Measurements from ENCODE around the gene RPL3.

GRCh38 chr22:39367035-39367434 is 47.6 kb upstream of the RPL3 start:
- TF ChIP-seq SP1 (IDR thresholded peaks at IDR 0.05) (no peak), FOXM1 (IDR thresholded peaks at IDR 0.05; ENCODE audit: borderline replicate concordance) (no peak), ELF4 (IDR thresholded peaks at IDR 0.05) (no peak), FOXA1 (IDR thresholded peaks at IDR 0.05) (no peak), BHLHE40 (IDR thresholded peaks at IDR 0.05; ENCODE audit: borderline replicate concordance) (no peak), SUZ12 (IDR thresholded peaks at IDR 0.05) (no peak), NFRKB (IDR thresholded peaks at IDR 0.05) (no peak), L3MBTL2 (conservative IDR thresholded peaks at IDR 0.05) (no peak), ZNF384 (IDR thresholded peaks at IDR 0.05) (no peak), LEF1 (IDR thresholded peaks at IDR 0.05; ENCODE audit: borderline replicate concordance) (no peak), TARDBP (IDR thresholded peaks at IDR 0.05) (no peak), CTBP1 (IDR thresholded peaks at IDR 0.05; ENCODE audit: borderline replicate concordance) (no peak)

Measured in HEK293T (cell line).